ENCODE data around the gene UGT3A2.

UGT3A2 gene

GRCh38 chr5:36096486-36096885 is 29.8 kb upstream of the UGT3A2 start:
- no peak for DNase-seq
- TF ChIP-seq CTCF (IDR thresholded peaks at IDR 0.05; ENCODE audit: low read depth, low read length), result no peak
- no peaks in the 10 kb centered on the region for H3K4me1 ChIP-seq
- H3K36me3 ChIP-seq, result no peaks in the 10 kb centered on the region
- no peaks in the 10 kb centered on the region; the same call in 1 of the 2 replicates for H3K27me3 ChIP-seq
- H3K9me3 ChIP-seq, result peaks cover 2% of the 10 kb centered on the region
- H3K4me3 ChIP-seq (ENCODE audit: low read depth, low read length), result no peak overlapping the region

GRCh38 chr5:36089989-36090388 is 23.3 kb upstream of the UGT3A2 start:
- peak; percentile 62 for TF ChIP-seq CTCF (IDR thresholded peaks at IDR 0.05; ENCODE audit: low read depth, low read length)
- DNase-seq, result peak; percentile 31

GRCh38 chr5:36079200-36079781 is 12.6 kb upstream of the UGT3A2 start:
- Histone ChIP-seq H3K4me1 (no peaks in the 10 kb centered on the region), H3K4me3 (ENCODE audit: low read depth, low read length) (no peak overlapping the region; the same call in 1 of the 2 replicates), H3K27me3 (peaks cover 19% of the 10 kb centered on the region), H3K36me3 (no peaks in the 10 kb centered on the region), H3K9me3 (no peaks in the 10 kb centered on the region)
- peak; percentile 53 for DNase-seq
- peak; percentile 86 for TF ChIP-seq CTCF (IDR thresholded peaks at IDR 0.05; ENCODE audit: low read depth, low read length)

More at GRCh38 chr5:36089989-36090388, 23.3 kb upstream of the UGT3A2 start:
- Histone ChIP-seq H3K9me3 (peaks cover 2% of the 10 kb centered on the region), H3K27me3 (no peaks in the 10 kb centered on the region; the same call in 1 of the 2 replicates), H3K4me1 (no peaks in the 10 kb centered on the region), H3K4me3 (ENCODE audit: low read depth, low read length) (no peak overlapping the region), H3K36me3 (no peaks in the 10 kb centered on the region)

- Histone ChIP-seq H3K4me3 (ENCODE audit: low read depth, low read length) (no peak overlapping the region), H3K9me3 (no peaks in the 10 kb centered on the region), H3K36me3 (no peaks in the 10 kb centered on the region), H3K27me3 (peaks cover 19% of the 10 kb centered on the region), H3K4me1 (no peaks in the 10 kb centered on the region)
- DNase-seq, result no peak
- TF ChIP-seq CTCF (IDR thresholded peaks at IDR 0.05; ENCODE audit: low read depth, low read length), result no peak
These were observed 11.7 kb upstream of the UGT3A2 start for GRCh38 chr5:36078430-36078829.

GRCh38 chr5:36073595-36074216 is 7.0 kb upstream of the UGT3A2 start:
- peak; percentile 65 for TF ChIP-seq CTCF (IDR thresholded peaks at IDR 0.05; ENCODE audit: low read depth, low read length)
- Histone ChIP-seq H3K36me3 (no peaks in the 10 kb centered on the region), H3K4me1 (no peaks in the 10 kb centered on the region), H3K9me3 (no peaks in the 10 kb centered on the region), H3K27me3 (peaks cover 19% of the 10 kb centered on the region), H3K4me3 (ENCODE audit: low read depth, low read length) (no peak overlapping the region)
- peak; percentile 22 for DNase-seq

Measured in BE2C (cell line).